NCI-H446 (cell line): Measurements from ENCODE around the gene MOGAT1.
"Not testable (repeated sequence)": the region's sequence is repeated elsewhere in the genome, so short reads cannot be mapped to it uniquely, and the experiment has no call there.

ENCODE experiments used
- DNase-seq, 2 experiments: peaks; one replicate each; lab custom pipeline; 2025; lab: John Stamatoyannopoulos, UW

Gene MOGAT1

GRCh38 chr2:222743251-222743812 lies 71.9 kb downstream of the MOGAT1 start:
- DNase-seq: no peak

- DNase-seq: no peak
Observed at GRCh38 chr2:222745836-222746559, 74.5 kb downstream of the MOGAT1 start.

GRCh38 chr2:222747526-222748160 lies 76.2 kb downstream of the MOGAT1 start:
- no peak for DNase-seq

GRCh38 chr2:222750533-222750932 lies 79.1 kb downstream of the MOGAT1 start:
- no peak for DNase-seq

- DNase-seq: no peak
Observed at GRCh38 chr2:222751238-222751637, 79.8 kb downstream of the MOGAT1 start.

- DNase-seq: no peak
Observed at GRCh38 chr2:222751821-222752719, 80.6 kb downstream of the MOGAT1 start.

- DNase-seq: no peak
Observed at GRCh38 chr2:222752746-222753145, 81.3 kb downstream of the MOGAT1 start.

GRCh38 chr2:222753251-222753824 lies 81.9 kb downstream of the MOGAT1 start:
- DNase-seq: no peak

- DNase-seq: no peak
Observed at GRCh38 chr2:222754324-222754930, 83.0 kb downstream of the MOGAT1 start.

GRCh38 chr2:222755593-222755992 lies 84.1 kb downstream of the MOGAT1 start:
- DNase-seq: not testable (repeated sequence)

- DNase-seq: no peak
Observed at GRCh38 chr2:222756362-222756831, 84.9 kb downstream of the MOGAT1 start.

GRCh38 chr2:222756951-222757650 lies 85.6 kb downstream of the MOGAT1 start:
- no peak for DNase-seq
